HG02642 (cell line): Measurements from ENCODE around the gene GDPGP1.

Source experiments
- ATAC-seq: cut with Tn5 transposase; IDR thresholded peaks from one replicate; pipeline ENCODE4 v1.9.1; 2021; ENCODE audit warnings: mild to moderate bottlenecking; ENCODE audit not compliant: unreplicated experiment, poor library complexity

Gene GDPGP1

GRCh38 chr15:90294159-90294558, 60.1 kb downstream of the GDPGP1 start:
- no peak for ATAC-seq

GRCh38 chr15:90294601-90295269, 60.7 kb downstream of the GDPGP1 start:
- no peak for ATAC-seq

GRCh38 chr15:90295270-90295648, 61.2 kb downstream of the GDPGP1 start:
- ATAC-seq = no peak
